Left renal pelvis (tissue), 4 donors: ENCODE measurements around the gene LRGUK. TPM values are rescaled to one million over a fixed set of nuclear protein-coding genes. Genes with fewer than 3 reads are reported as not detected.
A peak's percentile ranks its signal among the peaks of the same experiment; 100 is the strongest.
"Not testable (repeated sequence)": the region's sequence is repeated elsewhere in the genome, so short reads cannot be mapped to it uniquely, and the experiment has no call there.

Experiments used
- DNase-seq, 4 donors: peaks; one replicate each; pipeline ENCODE4 v3.0.0-alpha.2; 2013; ENCODE audit warnings: low read depth in 4 of 4, low spot score in 3 of 4
- polyA plus RNA-seq, 4 donors: library from polyadenylated mRNA; unstranded; fragments of 120-200 nt; gene quantifications; one replicate each; pipeline ENCODE4 v1.2.1, GENCODE V29; 2013; ENCODE audit not compliant: insufficient read length in 4 of 4

The LRGUK gene
- 1 to 10 TPM in 3 of 4 donors, under 1 TPM in 1; 0.72 to 3.9 (median 1.5) TPM for polyA plus RNA-seq

- peak; percentile 53 to 73 (median 64) for DNase-seq
Measured at GRCh38 chr7:134126966-134127848, at the start of gene LRGUK. Gene LRGUK (plus strand): TSS chr7:134127340. CDS start chr7:134127368, 28 bp downstream.

- not testable (repeated sequence) for DNase-seq
Measured at GRCh38 chr7:134077560-134077959, 49.6 kb upstream of the LRGUK start.

- no peak for DNase-seq
Measured at GRCh38 chr7:134078991-134079390, 48.1 kb upstream of the LRGUK start.

GRCh38 chr7:134081695-134082094 lies 45.4 kb upstream of the LRGUK start:
- DNase-seq, result no peak

GRCh38 chr7:134083766-134084487 lies 43.2 kb upstream of the LRGUK start:
- DNase-seq, result no peak

- no peak for DNase-seq
Measured at GRCh38 chr7:134084488-134085144, 42.5 kb upstream of the LRGUK start.

- DNase-seq, result no peak
Measured at GRCh38 chr7:134085311-134085710, 41.8 kb upstream of the LRGUK start.

GRCh38 chr7:134086998-134087735 lies 40.0 kb upstream of the LRGUK start:
- no peak for DNase-seq

GRCh38 chr7:134088199-134088598 lies 38.9 kb upstream of the LRGUK start:
- no peak for DNase-seq

GRCh38 chr7:134089446-134089845 lies 37.7 kb upstream of the LRGUK start:
- DNase-seq, result no peak

- no peak for DNase-seq
Measured at GRCh38 chr7:134098072-134098471, 29.1 kb upstream of the LRGUK start.

- no peak for DNase-seq
Measured at GRCh38 chr7:134101716-134102115, 25.4 kb upstream of the LRGUK start.

- DNase-seq, result no peak
Measured at GRCh38 chr7:134104166-134104565, 23.0 kb upstream of the LRGUK start.

GRCh38 chr7:134105841-134106240 lies 21.3 kb upstream of the LRGUK start:
- DNase-seq, result no peak

- DNase-seq, result no peak
Measured at GRCh38 chr7:134108802-134109201, 18.3 kb upstream of the LRGUK start.

GRCh38 chr7:134113655-134114054 lies 13.5 kb upstream of the LRGUK start:
- DNase-seq, result no peak

- no peak for DNase-seq
Measured at GRCh38 chr7:134114992-134115391, 12.1 kb upstream of the LRGUK start.

GRCh38 chr7:134120405-134120804 lies 6.7 kb upstream of the LRGUK start:
- DNase-seq, result no peak

GRCh38 chr7:134121632-134122139 lies 5.5 kb upstream of the LRGUK start:
- DNase-seq, result no peak

GRCh38 chr7:134122980-134123379 lies 4.2 kb upstream of the LRGUK start:
- DNase-seq, result no peak
